GM23248 (cell line): ENCODE data around the gene WDR7. TPM values are rescaled to one million over a fixed set of nuclear protein-coding genes. Genes with fewer than 3 reads are reported as not detected.

ENCODE experiments used
- DNase-seq: peaks from one replicate; pipeline ENCODE4 v3.0.0-alpha.2; 2015
- H2AFZ ChIP-seq: fragments of 200-600 bp; sonication (generic); 2 replicates; pipeline ENCODE4 v1.6.1; 2016; ENCODE audit warnings: antibody characterized with exemption
- H3F3A ChIP-seq: fragments of 200-600 bp; sonication (generic); 2 replicates; pipeline ENCODE4 v1.6.1; 2016; ENCODE audit warnings: mild to moderate bottlenecking, antibody characterized with exemption, mixed run types; ENCODE audit not compliant: insufficient read depth
- H3K27ac ChIP-seq: fragments of 200-600 bp; sonication (generic); 2 replicates; pipeline ENCODE4 v1.5.1; 2016; ENCODE audit warnings: mild to moderate bottlenecking
- H3K27me3 ChIP-seq: fragments of 200-600 bp; sonication (generic); replicated peaks from 2 replicates; pipeline ENCODE4 v1.6.1; 2016; ENCODE audit warnings: mild to moderate bottlenecking; ENCODE audit not compliant: insufficient read depth
- H3K36me3 ChIP-seq: fragments of 200-600 bp; sonication (generic); 2 replicates; pipeline ENCODE4 v1.6.1; 2016; ENCODE audit warnings: low read depth, mild to moderate bottlenecking
- H3K4me1 ChIP-seq: fragments of 200-600 bp; sonication (generic); 2 replicates; pipeline ENCODE4 v1.6.1; 2016; ENCODE audit warnings: mild to moderate bottlenecking; ENCODE audit not compliant: insufficient read depth
- H3K4me2 ChIP-seq: fragments of 200-600 bp; sonication (generic); one replicate; pipeline ENCODE4 v1.6.1; 2016; ENCODE audit warnings: mild to moderate bottlenecking; ENCODE audit not compliant: unreplicated experiment
- H3K4me3 ChIP-seq: fragments of 200-600 bp; sonication (generic); 2 replicates; pipeline ENCODE4 v1.5.1; 2016; ENCODE audit warnings: mild to moderate bottlenecking
- H3K79me2 ChIP-seq: fragments of 200-600 bp; sonication (generic); 2 replicates; pipeline ENCODE4 v1.6.1; 2016; ENCODE audit warnings: mild to moderate bottlenecking; ENCODE audit not compliant: insufficient read depth
- H3K9ac ChIP-seq: fragments of 200-600 bp; sonication (generic); 2 replicates; pipeline ENCODE4 v1.6.1; 2016; ENCODE audit warnings: mild to moderate bottlenecking
- H3K9me2 ChIP-seq: fragments of 200-600 bp; sonication (generic); 2 replicates; pipeline ENCODE4 v1.6.1; 2016; ENCODE audit warnings: mixed run types, mild to moderate bottlenecking, moderate library complexity; ENCODE audit not compliant: insufficient read depth
- H3K9me3 ChIP-seq: fragments of 200-600 bp; sonication (generic); one replicate; pipeline ENCODE4 v1.6.1; 2017; ENCODE audit warnings: low read depth
- H4K20me1 ChIP-seq: fragments of 200-600 bp; sonication (generic); 2 replicates; pipeline ENCODE4 v1.6.0; 2016; ENCODE audit not compliant: insufficient read depth
- EZH2 ChIP-seq: fragments of 200-600 bp; sonication (generic); IDR thresholded peaks from 2 replicates; pipeline ENCODE4 v1.6.1; 2018; ENCODE audit warnings: antibody characterized with exemption, mild to moderate bottlenecking; ENCODE audit not compliant: insufficient read depth, poor library complexity, severe bottlenecking
- EZH2phosphoT487 ChIP-seq: fragments of 200-600 bp; sonication (generic); IDR thresholded peaks from 2 replicates; pipeline ENCODE4 v1.6.1; 2018; ENCODE audit warnings: antibody characterized with exemption, moderate library complexity, mild to moderate bottlenecking, low read depth; ENCODE audit not compliant: insufficient read depth
- WGBS, 2 experiments: methylation state at CpG; one replicate each; pipeline ENCODE4 v1.1.6; 2015 to 2017; ENCODE audit warnings: low lambda C conversion rate in 2 of 2, low coverage in 1 of 2; ENCODE audit errors: missing lambda C conversion rate in 2 of 2; 5-methylcytosine and 5-hydroxymethylcytosine counted together
- in situ Hi-C: fragments of 300-500 bp; cut with MboI; formaldehyde crosslinking; loops from 2 replicates; pipeline ENCODE4 v1.15.0; 2020
- polyA plus RNA-seq: library from polyadenylated mRNA; unstranded; fragments of >200 nt; fragmentation: Nextera tagmentation; extraction: Ambion mirVana; gene quantifications from 2 replicates; pipeline ENCODE4 v1.2.1, GENCODE V29; 2016
- total RNA-seq: library from RNA; depleted of rRNA; stranded (reverse); fragments of >200 nt; shearing (Covaris generic); gene quantifications from 2 replicates; pipeline ENCODE4 v1.2.3, GENCODE V29; 2014

WDR7 gene
- total and polyA plus RNA-seq, 2 experiments from 2014 or later: 6.7 to 8.3 TPM

DNA sequence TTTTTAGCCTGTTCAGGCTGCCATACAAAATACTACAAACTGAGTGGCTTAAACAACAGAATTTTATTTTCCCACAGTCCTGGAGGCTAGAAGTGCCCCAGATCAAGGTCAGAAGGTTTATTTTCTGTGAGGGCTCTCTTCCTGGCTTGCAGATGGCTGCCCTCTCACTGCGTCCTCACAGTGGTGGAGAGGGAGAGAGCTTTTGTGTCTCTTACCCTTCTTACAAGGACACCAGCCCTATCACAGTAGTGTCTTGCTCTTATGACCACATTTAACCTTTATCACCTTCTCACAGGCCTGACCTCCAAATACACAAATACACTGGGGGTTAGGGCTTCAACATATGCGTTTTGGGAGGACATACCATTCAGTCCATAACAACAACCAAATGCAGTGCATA, 11.7 kb downstream of the WDR7 start:
- no peak for DNase-seq
- no peaks in the 10 kb centered on the region for H3K9me2 ChIP-seq
- H3K27ac ChIP-seq: no peak overlapping the region
- H2AFZ ChIP-seq: no peak overlapping the region
- H3K4me2 ChIP-seq: no peak overlapping the region
- H3K27me3 ChIP-seq: no peaks in the 10 kb centered on the region
- no peaks in the 10 kb centered on the region; the same call in 1 of the 2 replicates for H4K20me1 ChIP-seq
- 97 to 98% methylated on average over 2 of the region's 2 CpGs for WGBS, 2 experiments
- in situ Hi-C loops: no loop called here
- H3K9ac ChIP-seq: no peak overlapping the region
- no peak overlapping the region for H3K4me3 ChIP-seq
- peaks cover 84% of the 10 kb centered on the region for H3K79me2 ChIP-seq
- no peaks in the 10 kb centered on the region; the same call in 1 of the 2 replicates for H3K4me1 ChIP-seq
- H3K9me3 ChIP-seq: no peaks in the 10 kb centered on the region
- H3F3A ChIP-seq: no peaks in the 10 kb centered on the region
- TF ChIP-seq EZH2phosphoT487: no peak
- TF ChIP-seq EZH2: no peak
- H3K36me3 ChIP-seq: no peaks in the 10 kb centered on the region

DNA sequence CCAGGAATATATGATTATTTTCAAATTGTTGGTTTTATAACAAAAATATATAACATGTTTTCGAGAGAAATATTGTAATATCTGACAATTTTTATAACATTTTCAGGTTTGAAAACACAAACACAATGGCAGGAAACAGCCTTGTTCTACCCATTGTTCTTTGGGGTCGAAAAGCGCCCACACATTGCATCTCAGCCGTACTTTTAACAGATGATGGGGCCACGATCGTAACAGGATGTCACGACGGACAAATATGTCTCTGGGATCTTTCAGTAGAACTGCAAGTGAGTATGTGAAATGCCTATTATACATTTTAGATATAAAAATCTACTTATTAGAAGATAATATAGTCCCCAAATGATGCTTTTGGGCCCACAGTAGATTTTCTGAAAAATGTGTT, 21.2 kb downstream of the WDR7 start:
- Histone ChIP-seq H3K4me3 (no peak overlapping the region), H3K36me3 (no peaks in the 10 kb centered on the region), H3K4me2 (no peak overlapping the region), H3K9me2 (no peaks in the 10 kb centered on the region), H3K9ac (no peak overlapping the region), H3F3A (no peaks in the 10 kb centered on the region), H3K27me3 (no peaks in the 10 kb centered on the region), H3K9me3 (no peaks in the 10 kb centered on the region), H2AFZ (no peak overlapping the region), H3K4me1 (no peaks in the 10 kb centered on the region), H3K79me2 (peaks cover 27% of the 10 kb centered on the region), H4K20me1 (no peaks in the 10 kb centered on the region; the same call in 1 of the 2 replicates), H3K27ac (no peak overlapping the region)
- no peak for DNase-seq
- TF ChIP-seq EZH2phosphoT487 (no peak), EZH2 (no peak)
- WGBS, 2 experiments: 85 to 99% methylated on average over 7 to 8 of the region's 8 CpGs
- in situ Hi-C loops: no loop called here

DNA sequence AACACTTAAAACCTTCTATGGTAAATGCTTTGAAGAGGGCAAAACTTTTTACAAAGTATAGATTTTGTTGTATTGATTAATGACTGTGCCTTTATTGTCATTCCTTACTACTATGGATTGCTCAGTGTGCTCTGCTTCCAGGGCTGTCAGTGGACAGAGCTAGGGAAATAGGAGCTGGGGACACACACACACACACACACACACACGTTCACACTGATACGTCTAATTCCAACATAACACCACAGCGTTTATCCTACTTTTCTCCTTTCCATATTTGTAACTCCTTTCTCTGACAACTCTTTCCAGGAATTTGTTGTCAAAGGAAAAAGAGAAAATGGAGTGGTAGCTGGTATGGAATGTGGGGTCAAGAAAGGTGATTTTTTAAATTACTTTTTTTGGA, 21.8 kb downstream of the WDR7 start:
- H3F3A ChIP-seq: no peaks in the 10 kb centered on the region
- no peak overlapping the region for H3K9ac ChIP-seq
- H3K4me2 ChIP-seq: no peak overlapping the region
- H3K79me2 ChIP-seq: peaks cover 21% of the 10 kb centered on the region
- TF ChIP-seq EZH2: no peak
- TF ChIP-seq EZH2phosphoT487: no peak
- 91 to 94% methylated on average over 3 of the region's 3 CpGs for WGBS, 2 experiments
- no peaks in the 10 kb centered on the region for H3K9me3 ChIP-seq
- H3K27ac ChIP-seq: no peak overlapping the region
- no peaks in the 10 kb centered on the region for H3K27me3 ChIP-seq
- no peak for DNase-seq
- no peaks in the 10 kb centered on the region for H3K36me3 ChIP-seq
- H2AFZ ChIP-seq: no peak overlapping the region
- no peaks in the 10 kb centered on the region for H3K4me1 ChIP-seq
- H3K4me3 ChIP-seq: no peak overlapping the region
- H4K20me1 ChIP-seq: no peaks in the 10 kb centered on the region; the same call in 1 of the 2 replicates
- in situ Hi-C loops: no loop called here
- no peaks in the 10 kb centered on the region for H3K9me2 ChIP-seq

DNA sequence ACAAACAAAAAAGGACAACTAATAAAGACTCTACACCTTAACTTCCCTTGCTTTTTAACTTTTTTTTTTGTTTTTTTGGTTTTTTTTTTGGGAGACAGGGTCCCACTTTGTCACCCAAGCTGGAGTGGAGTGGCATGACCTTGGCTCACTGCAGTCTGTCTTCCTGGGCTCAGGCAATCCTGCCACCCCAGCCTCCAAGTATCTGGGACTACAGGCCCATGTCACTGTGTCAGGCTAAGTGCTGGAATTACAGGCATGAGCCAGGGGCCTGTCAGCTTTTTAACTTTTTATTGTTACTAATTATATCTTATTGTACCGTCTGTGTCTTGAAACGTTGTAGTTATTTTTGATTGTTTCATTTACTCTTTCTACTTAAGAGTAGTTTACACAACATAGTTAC, 25.5 kb downstream of the WDR7 start:
- Histone ChIP-seq H3K4me1 (no peaks in the 10 kb centered on the region), H3K9me2 (no peaks in the 10 kb centered on the region), H3K9me3 (no peaks in the 10 kb centered on the region), H3K36me3 (no peaks in the 10 kb centered on the region), H3K4me3 (no peak overlapping the region), H3K27me3 (no peaks in the 10 kb centered on the region), H3K4me2 (no peak overlapping the region), H3F3A (no peaks in the 10 kb centered on the region), H4K20me1 (no peaks in the 10 kb centered on the region), H2AFZ (no peak overlapping the region), H3K79me2 (peaks cover 5% of the 10 kb centered on the region; the same call in 1 of the 2 replicates), H3K27ac (no peak overlapping the region), H3K9ac (no peak overlapping the region)
- in situ Hi-C loops: no loop called here
- DNase-seq: no peak
- WGBS, 2 experiments: 69 to 71% methylated on average over 2 of the region's 2 CpGs
- no peak for TF ChIP-seq EZH2phosphoT487
- no peak for TF ChIP-seq EZH2
